ENCODE results near the gene FANCG. TPM values are rescaled to one million over a fixed set of nuclear protein-coding genes. Genes with fewer than 3 reads are reported as not detected.

Gene FANCG
- total and polyA plus RNA-seq, 2 experiments from 2014 or later: 13.4 to 15.3 TPM

GRCh38 chr9:35044071-35044470, 35.7 kb downstream of the FANCG start:
- Histone ChIP-seq H3K79me2 (no peaks in the 10 kb centered on the region), H3K9me2 (replicated peaks; ENCODE audit: insufficient read depth) (no peaks in the 10 kb centered on the region), H3K36me3 (replicated peaks; ENCODE audit: insufficient read depth, low read depth) (peaks cover 4% of the 10 kb centered on the region), H4K20me1 (ENCODE audit: insufficient read depth, poor library complexity, severe bottlenecking) (no peaks in the 10 kb centered on the region), H3K4me2 (no peak overlapping the region), H3K9me3 (ENCODE audit: low read depth) (no peaks in the 10 kb centered on the region), H3K27ac (no peak overlapping the region), H3K4me1 (ENCODE audit: insufficient read depth) (no peaks in the 10 kb centered on the region), H3K4me3 (no peak overlapping the region), H2AFZ (no peak overlapping the region), H3K27me3 (no peaks in the 10 kb centered on the region)
- no peak for DNase-seq (ENCODE audit: low spot score)
- TF ChIP-seq EZH2phosphoT487 (IDR thresholded peaks at IDR 0.05; ENCODE audit: low read depth, severe bottlenecking, unreplicated experiment) (no peak), CTCF (IDR thresholded peaks at IDR 0.05; ENCODE audit: poor library complexity) (no peak), EZH2 (IDR thresholded peaks at IDR 0.05; ENCODE audit: borderline replicate concordance) (no peak)
- WGBS (ENCODE audit: low lambda C conversion rate, missing lambda C conversion rate): 81% methylated on average over 3 of the region's 3 CpGs

GRCh38 chr9:35042891-35043545, 36.7 kb downstream of the FANCG start:
- Histone ChIP-seq H3K79me2 (no peaks in the 10 kb centered on the region), H3K27ac (no peak overlapping the region), H2AFZ (no peak overlapping the region), H3K9me3 (ENCODE audit: low read depth) (no peaks in the 10 kb centered on the region), H3K4me1 (ENCODE audit: insufficient read depth) (no peaks in the 10 kb centered on the region), H3K4me2 (no peak overlapping the region), H4K20me1 (ENCODE audit: insufficient read depth, poor library complexity, severe bottlenecking) (no peaks in the 10 kb centered on the region), H3K9me2 (replicated peaks; ENCODE audit: insufficient read depth) (no peaks in the 10 kb centered on the region), H3K27me3 (no peaks in the 10 kb centered on the region), H3K36me3 (replicated peaks; ENCODE audit: insufficient read depth, low read depth) (no peaks in the 10 kb centered on the region), H3K4me3 (no peak overlapping the region)
- TF ChIP-seq CTCF (IDR thresholded peaks at IDR 0.05; ENCODE audit: poor library complexity) (no peak), EZH2 (IDR thresholded peaks at IDR 0.05; ENCODE audit: borderline replicate concordance) (no peak), EZH2phosphoT487 (IDR thresholded peaks at IDR 0.05; ENCODE audit: low read depth, severe bottlenecking, unreplicated experiment) (no peak)
- 97% methylated on average over 6 of the region's 6 CpGs for WGBS (ENCODE audit: low lambda C conversion rate, missing lambda C conversion rate)
- DNase-seq (ENCODE audit: low spot score): no peak

GRCh38 chr9:35042081-35042604, 37.6 kb downstream of the FANCG start:
- DNase-seq (ENCODE audit: low spot score): peak; percentile 22
- Histone ChIP-seq H3K9me3 (ENCODE audit: low read depth) (no peaks in the 10 kb centered on the region), H3K79me2 (no peaks in the 10 kb centered on the region), H2AFZ (no peak overlapping the region), H3K4me3 (no peak overlapping the region), H3K4me2 (no peak overlapping the region), H3K9me2 (replicated peaks; ENCODE audit: insufficient read depth) (no peaks in the 10 kb centered on the region), H3K27ac (no peak overlapping the region), H4K20me1 (ENCODE audit: insufficient read depth, poor library complexity, severe bottlenecking) (no peaks in the 10 kb centered on the region), H3K36me3 (replicated peaks; ENCODE audit: insufficient read depth, low read depth) (no peaks in the 10 kb centered on the region), H3K4me1 (ENCODE audit: insufficient read depth) (no peaks in the 10 kb centered on the region), H3K27me3 (no peaks in the 10 kb centered on the region)
- 93% methylated on average over 3 of the region's 3 CpGs for WGBS (ENCODE audit: low lambda C conversion rate, missing lambda C conversion rate)
- TF ChIP-seq EZH2phosphoT487 (IDR thresholded peaks at IDR 0.05; ENCODE audit: low read depth, severe bottlenecking, unreplicated experiment): no peak

GRCh38 chr9:35035851-35036701, 43.7 kb downstream of the FANCG start:
- Histone ChIP-seq H3K9me3 (ENCODE audit: low read depth) (no peaks in the 10 kb centered on the region), H3K27ac (no peak overlapping the region), H4K20me1 (ENCODE audit: insufficient read depth, poor library complexity, severe bottlenecking) (no peaks in the 10 kb centered on the region), H3K36me3 (replicated peaks; ENCODE audit: insufficient read depth, low read depth) (no peaks in the 10 kb centered on the region), H3K4me1 (ENCODE audit: insufficient read depth) (no peaks in the 10 kb centered on the region), H3K27me3 (no peaks in the 10 kb centered on the region), H3K79me2 (no peaks in the 10 kb centered on the region), H2AFZ (no peak overlapping the region), H3K4me3 (no peak overlapping the region), H3K9me2 (replicated peaks; ENCODE audit: insufficient read depth) (no peaks in the 10 kb centered on the region), H3K4me2 (no peak overlapping the region)
- no peak for DNase-seq (ENCODE audit: low spot score)
- TF ChIP-seq EZH2phosphoT487 (IDR thresholded peaks at IDR 0.05; ENCODE audit: low read depth, severe bottlenecking, unreplicated experiment): no peak
- no peak for TF ChIP-seq EZH2 (IDR thresholded peaks at IDR 0.05; ENCODE audit: borderline replicate concordance)
- TF ChIP-seq CTCF (IDR thresholded peaks at IDR 0.05; ENCODE audit: poor library complexity): no peak
- WGBS (ENCODE audit: low lambda C conversion rate, missing lambda C conversion rate): 87% methylated on average over 48 of the region's 48 CpGs
